ENCODE results near the gene TNPO2. TPM values are rescaled to one million over a fixed set of nuclear protein-coding genes. Genes with fewer than 3 reads are reported as not detected.

Gene TNPO2
- total RNA-seq, 2 experiments from 2014 or later = 47.3 to 47.4 TPM

- Histone ChIP-seq H3K4me3 (ENCODE audit: low read length) (no peak overlapping the region), H3K27me3 (ENCODE audit: control insufficient read depth in 1 of 2, insufficient read depth in 2 of 2, low read length in 2 of 2) (peaks cover 0 to 1% of the 10 kb centered on the region in 2 experiments), H3K36me3 (ENCODE audit: insufficient read depth, low read length) (peaks cover 42% of the 10 kb centered on the region), H3K27ac (ENCODE audit: low read depth in 1 of 2, low read length in 2 of 2) (no peak overlapping the region), H3K9me3 (ENCODE audit: control insufficient read depth in 1 of 2, insufficient read depth in 1 of 2, low read length in 2 of 2) (peaks cover 7 to 19% of the 10 kb centered on the region in 2 experiments), H3K4me1 (ENCODE audit: insufficient read depth, low read length) (peaks cover 8% of the 10 kb centered on the region)
- TF ChIP-seq CTCF (IDR thresholded peaks at IDR 0.05) = no peak
- CTCF ChIA-PET = interaction anchor here (0.7 to 1.2 kb wide), 2 partner anchors 12 to 1043 kb away, joined by 3 to 4 read pairs; no protein-coding TSS in a partner anchor
- DNase-seq (no peak), ATAC-seq (ENCODE audit: poor library complexity) (no peak)
- Mint-ChIP-seq H3K9me3 (peaks cover 4% of the 10 kb centered on the region), H3K27me3 (peaks cover 4% of the 10 kb centered on the region), H3K27ac (no peak overlapping the region), H3K4me1 (ENCODE audit: low read depth) (peaks cover 6% of the 10 kb centered on the region), H3K4me3 (no peak overlapping the region), H3K36me3 (ENCODE audit: low read depth) (peaks cover 61% of the 10 kb centered on the region)
- POLR2A ChIA-PET = no interaction called here
- intact Hi-C loops (cut with DNase I, micrococcal nuclease) = no loop called here
Measured at GRCh38 chr19:12745166-12745897, 21.6 kb upstream of the TNPO2 start.

GRCh38 chr19:12737835-12738351 lies 14.2 kb upstream of the TNPO2 start:
- H3K36me3 Mint-ChIP-seq (ENCODE audit: low read depth) = peaks cover 48% of the 10 kb centered on the region
- Histone ChIP-seq H3K27ac (ENCODE audit: low read depth in 1 of 2, low read length in 2 of 2) (peak overlapping the region; percentile 76), H3K9me3 (ENCODE audit: control insufficient read depth in 1 of 2, insufficient read depth in 1 of 2, low read length in 2 of 2) (no peaks in the 10 kb centered on the region), H3K27me3 (ENCODE audit: control insufficient read depth in 1 of 2, insufficient read depth in 2 of 2, low read length in 2 of 2) (no peaks in the 10 kb centered on the region), H3K4me3 (ENCODE audit: low read length) (peak overlapping the region; percentile 79), H3K36me3 (ENCODE audit: insufficient read depth, low read length) (peaks cover 21% of the 10 kb centered on the region), H3K4me1 (ENCODE audit: insufficient read depth, low read length) (peaks cover 45% of the 10 kb centered on the region)
- peak overlapping the region; percentile 86 for H3K27ac Mint-ChIP-seq
- ATAC-seq (ENCODE audit: poor library complexity) (no peak), DNase-seq (no peak)
- peaks cover 34% of the 10 kb centered on the region for H3K4me1 Mint-ChIP-seq (ENCODE audit: low read depth)
- intact Hi-C loops (cut with DNase I, micrococcal nuclease) = loop anchor here in 1 of 2 experiments (10.0 kb wide), 1 partner anchor 197 kb away; the partner anchor contains the start of genes CALR and FARSA
- CTCF ChIA-PET = interaction anchor here (0.6 to 2.7 kb wide), 7 partner anchors 20 to 109 kb away, joined by 3 to 12 read pairs (median 5); no protein-coding TSS in a partner anchor
- H3K9me3 Mint-ChIP-seq = no peaks in the 10 kb centered on the region
- POLR2A ChIA-PET = interaction anchor here (0.8 to 2.6 kb wide), 8 partner anchors 14 to 153 kb away, joined by 3 to 23 read pairs (median 7); partner anchors contain the start of genes DHPS, GCDH, JUNB and TNPO2
- H3K4me3 Mint-ChIP-seq = peak overlapping the region; percentile 96
- TF ChIP-seq CTCF (IDR thresholded peaks at IDR 0.05) = no peak
- H3K27me3 Mint-ChIP-seq = no peaks in the 10 kb centered on the region

- no peak for TF ChIP-seq CTCF (IDR thresholded peaks at IDR 0.05)
- peak within 1 kb of the TSS; percentile 86 for H3K27ac Mint-ChIP-seq
- Histone ChIP-seq H3K27ac (ENCODE audit: low read depth in 1 of 2, low read length in 2 of 2) (peak within 1 kb of the TSS; percentile 76), H3K4me3 (ENCODE audit: low read length) (peak within 1 kb of the TSS; percentile 79), H3K36me3 (ENCODE audit: insufficient read depth, low read length) (peaks cover 23% of the 10 kb centered on the region), H3K4me1 (ENCODE audit: insufficient read depth, low read length) (peaks cover 52% of the 10 kb centered on the region), H3K9me3 (ENCODE audit: control insufficient read depth in 1 of 2, insufficient read depth in 1 of 2, low read length in 2 of 2) (no peaks in the 10 kb centered on the region), H3K27me3 (ENCODE audit: control insufficient read depth in 1 of 2, insufficient read depth in 2 of 2, low read length in 2 of 2) (no peaks in the 10 kb centered on the region)
- ChIA-PET CTCF (interaction anchor here (0.6 to 2.7 kb wide), 7 partner anchors 20 to 110 kb away, joined by 3 to 12 read pairs (median 5); no protein-coding TSS in a partner anchor), POLR2A (interaction anchor here (0.7 to 2.6 kb wide), 15 partner anchors 14 to 187 kb away, joined by 3 to 23 read pairs (median 4); partner anchors contain the start of genes DHPS, FBXW9, GCDH and JUNB)
- DNase-seq (peak; percentile 66 to 92 (median 74)), ATAC-seq (ENCODE audit: poor library complexity) (peak; percentile 82)
- peak within 1 kb of the TSS; percentile 96 for H3K4me3 Mint-ChIP-seq
- intact Hi-C loops (cut with DNase I, micrococcal nuclease) = loop anchor here in 1 of 2 experiments (10.0 kb wide), 1 partner anchor 198 kb away; the partner anchor contains the start of genes CALR and FARSA
- peaks cover 38% of the 10 kb centered on the region for H3K4me1 Mint-ChIP-seq (ENCODE audit: low read depth)
- peaks cover 44% of the 10 kb centered on the region for H3K36me3 Mint-ChIP-seq (ENCODE audit: low read depth)
- H3K27me3 Mint-ChIP-seq = no peaks in the 10 kb centered on the region
- H3K9me3 Mint-ChIP-seq = no peaks in the 10 kb centered on the region
Measured at GRCh38 chr19:12736995-12737834, 13.5 kb upstream of the TNPO2 start, which contains the start of gene GET3. GET3 (plus strand) TSS chr19:12737497; CDS start chr19:12737506, 9 bp downstream.

All from CD4-positive, alpha-beta T cell (primary cell).